ENCODE data around the gene ANOS1. TPM values are rescaled to one million over a fixed set of nuclear protein-coding genes. Genes with fewer than 3 reads are reported as not detected.
"Not testable (repeated sequence)": the region's sequence is repeated elsewhere in the genome, so short reads cannot be mapped to it uniquely, and the experiment has no call there.

Gene ANOS1
- total RNA-seq, 1 experiment from 2014 or later = 0.18 TPM

- Histone ChIP-seq H3K27ac (ENCODE audit: low read length) (no peak overlapping the region), H3K4me1 (ENCODE audit: control insufficient read depth, insufficient read depth, low read length) (no peaks in the 10 kb centered on the region), H3K27me3 (ENCODE audit: control insufficient read depth, insufficient read depth, low read length) (no peaks in the 10 kb centered on the region), H3K4me3 (ENCODE audit: low read depth in 2 of 2, low read length in 2 of 2) (no peak overlapping the region), H3K9me3 (ENCODE audit: control insufficient read depth, insufficient read depth, low read depth, low read length) (no peaks in the 10 kb centered on the region), H3K36me3 (ENCODE audit: control insufficient read depth, insufficient read depth, low read length) (no peaks in the 10 kb centered on the region)
- in situ Hi-C loops (cut with HindIII; ENCODE audit: low pct_unique_long_range_greater_than_20kb, low sequenced_read_pairs) = no loop called here
- BruUV-seq (replicated peaks) = no TSS peak
- CTCF ChIA-PET = no interaction called here
- TF ChIP-seq POLR2AphosphoS5 (IDR thresholded peaks at IDR 0.05; ENCODE audit: low read depth, low read length) (no peak), SIN3A (IDR thresholded peaks at IDR 0.05; ENCODE audit: borderline replicate concordance, insufficient read depth, low read depth, low read length) (no peak), REST (IDR thresholded peaks at IDR 0.05; ENCODE audit: insufficient read depth in 1 of 2, low read depth in 2 of 2, low read length in 1 of 2) (no peak), CTCF (IDR thresholded peaks at IDR 0.05) (no peak), TCF7L2 (IDR thresholded peaks at IDR 0.05; ENCODE audit: low read depth, low read length) (no peak)
- no peak for DNase-seq (ENCODE audit: low read depth, low spot score)
- intact Hi-C loops (cut with micrococcal nuclease; ENCODE audit: unreplicated experiment) = no loop called here
- POLR2A ChIA-PET = no interaction called here
- no peak for ATAC-seq
These were observed 28.1 kb upstream of the ANOS1 start for GRCh38 chrX:8760021-8760420.

- intact Hi-C loops (cut with micrococcal nuclease; ENCODE audit: unreplicated experiment); in situ Hi-C loops (cut with HindIII; ENCODE audit: low pct_unique_long_range_greater_than_20kb, low sequenced_read_pairs); DNase-seq (ENCODE audit: low read depth, low spot score): not testable (repeated sequence)
These were observed 26.8 kb upstream of the ANOS1 start for GRCh38 chrX:8758706-8759105.

GRCh38 chrX:8757609-8758389, 25.9 kb upstream of the ANOS1 start:
- CTCF ChIA-PET; H3K27ac ChIP-seq (ENCODE audit: low read length); in situ Hi-C loops (cut with HindIII; ENCODE audit: low pct_unique_long_range_greater_than_20kb, low sequenced_read_pairs); H3K4me1 ChIP-seq (ENCODE audit: control insufficient read depth, insufficient read depth, low read length); ATAC-seq; BruUV-seq (replicated peaks); H3K9me3 ChIP-seq (ENCODE audit: control insufficient read depth, insufficient read depth, low read depth, low read length); DNase-seq (ENCODE audit: low read depth, low spot score); H3K4me3 ChIP-seq (ENCODE audit: low read depth in 2 of 2, low read length in 2 of 2); POLR2A ChIA-PET; H3K36me3 ChIP-seq (ENCODE audit: control insufficient read depth, insufficient read depth, low read length); intact Hi-C loops (cut with micrococcal nuclease; ENCODE audit: unreplicated experiment); H3K27me3 ChIP-seq (ENCODE audit: control insufficient read depth, insufficient read depth, low read length): not testable (repeated sequence)

More at GRCh38 chrX:8758706-8759105, 26.8 kb upstream of the ANOS1 start:
- H3K27ac ChIP-seq (ENCODE audit: low read length); BruUV-seq (replicated peaks); H3K9me3 ChIP-seq (ENCODE audit: control insufficient read depth, insufficient read depth, low read depth, low read length); CTCF ChIA-PET; H3K36me3 ChIP-seq (ENCODE audit: control insufficient read depth, insufficient read depth, low read length); POLR2A ChIA-PET; H3K27me3 ChIP-seq (ENCODE audit: control insufficient read depth, insufficient read depth, low read length); H3K4me3 ChIP-seq (ENCODE audit: low read depth in 2 of 2, low read length in 2 of 2); H3K4me1 ChIP-seq (ENCODE audit: control insufficient read depth, insufficient read depth, low read length); ATAC-seq: not testable (repeated sequence)

Data from Panc1 (cell line).